Astrocyte of the spinal cord (primary cell): ENCODE data around the gene AHR.
"Not testable (repeated sequence)": the region's sequence is repeated elsewhere in the genome, so short reads cannot be mapped to it uniquely, and the experiment has no call there.

ENCODE experiments used
- DNase-seq: peaks from one replicate; pipeline ENCODE4 v3.0.0; 2011; ENCODE audit warnings: low read depth, low spot score
- H3K4me3 ChIP-seq: 2 replicates; pipeline ENCODE4 v1.5.1; 2011; ENCODE audit warnings: low read depth, mild to moderate bottlenecking, low read length, moderate library complexity
- CTCF ChIP-seq: IDR thresholded peaks from 2 replicates; pipeline ENCODE4 v1.5.1; 2012; ENCODE audit warnings: low read depth, mild to moderate bottlenecking, low read length, inconsistent platforms
- in situ Hi-C: cut with HindIII; loops from 2 replicates; pipeline ENCODE4 v1.10.0; 2017; ENCODE audit warnings: low sequenced_read_pairs

AHR gene

DNA sequence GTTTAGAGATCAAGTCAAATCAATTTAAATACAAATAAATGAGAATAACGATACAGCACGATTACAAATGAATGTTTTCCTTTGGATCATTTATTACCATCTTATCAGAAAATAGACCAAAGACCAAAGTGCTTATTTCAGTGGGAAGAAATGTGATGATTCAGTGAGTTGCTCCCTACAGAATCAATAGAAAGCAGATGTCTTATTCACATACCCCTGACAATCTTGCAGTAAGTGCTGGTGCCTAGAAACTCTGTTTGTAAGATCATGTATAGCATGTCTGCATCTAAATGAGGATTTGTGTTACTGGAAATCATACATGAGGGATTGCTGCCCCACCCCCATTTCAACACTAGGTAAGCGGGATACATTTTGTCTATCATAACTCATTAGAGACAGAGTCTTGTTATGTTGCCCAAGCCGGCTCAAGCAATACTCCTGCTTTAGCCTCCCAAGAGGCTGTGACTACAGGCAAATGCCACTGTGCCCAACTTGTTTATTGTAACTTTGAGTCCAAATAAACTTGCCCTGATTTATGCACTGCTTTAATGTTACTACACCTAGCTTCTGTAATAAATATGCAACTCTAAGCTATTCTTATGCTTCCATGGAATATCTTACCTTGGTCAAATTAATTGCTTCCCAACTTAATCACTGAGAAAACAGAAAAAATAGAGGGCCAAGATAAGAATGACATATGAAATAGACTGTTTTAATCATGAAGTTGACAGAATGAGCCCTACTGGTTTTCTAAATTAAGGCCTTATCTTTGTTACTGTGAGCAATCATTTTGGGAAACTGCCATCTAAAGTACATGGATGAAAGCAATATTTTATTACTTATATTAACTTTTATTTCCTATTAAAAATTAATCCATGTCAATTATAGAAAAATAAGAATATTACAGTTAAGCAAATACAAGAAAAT is 82.5 kb downstream of the AHR start:
- no peak for DNase-seq
- H3K4me3 ChIP-seq: no peak overlapping the region
- in situ Hi-C loops: no loop called here
- no peak for TF ChIP-seq CTCF

GRCh38 chr7:17382408-17383354 is 84.2 kb downstream of the AHR start:
- in situ Hi-C loops, DNase-seq, H3K4me3 ChIP-seq: not testable (repeated sequence)

- DNase-seq: no peak
- H3K4me3 ChIP-seq: no peak overlapping the region
- TF ChIP-seq CTCF: no peak
- in situ Hi-C loops: no loop called here
These were observed 85.9 kb downstream of the AHR start for GRCh38 chr7:17384400-17384799.

GRCh38 chr7:17385612-17386011 is 87.2 kb downstream of the AHR start:
- no peak for DNase-seq
- in situ Hi-C loops: no loop called here
- TF ChIP-seq CTCF: no peak
- H3K4me3 ChIP-seq: no peak overlapping the region

- in situ Hi-C loops: no loop called here
- no peak for TF ChIP-seq CTCF
- no peak for DNase-seq
These were observed 91.9 kb downstream of the AHR start for GRCh38 chr7:17390392-17390791.

DNA sequence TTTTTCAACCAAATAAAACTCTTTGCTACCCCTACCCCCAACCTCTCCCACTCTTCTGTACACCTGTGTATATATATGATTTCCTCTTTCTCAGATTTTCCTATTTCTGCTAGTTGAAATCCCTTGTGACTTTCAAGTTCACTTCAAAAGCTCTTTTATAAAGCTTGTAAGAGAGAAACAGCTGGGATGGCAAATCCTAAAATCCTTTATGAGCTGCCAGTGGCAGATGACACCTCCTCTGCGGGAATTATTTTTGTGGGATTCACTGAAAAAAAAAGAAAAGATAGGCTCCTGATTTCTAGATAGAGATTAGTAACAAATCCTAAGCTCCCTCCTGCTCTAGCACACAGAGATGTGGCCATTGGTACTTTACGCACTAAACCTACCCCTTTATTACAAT is 92.9 kb downstream of the AHR start:
- DNase-seq: no peak
- in situ Hi-C loops: no loop called here
- TF ChIP-seq CTCF: no peak
- no peak overlapping the region for H3K4me3 ChIP-seq

More at GRCh38 chr7:17390392-17390791, 91.9 kb downstream of the AHR start:
- no peak overlapping the region for H3K4me3 ChIP-seq

- H3K4me3 ChIP-seq: no peak overlapping the region
- in situ Hi-C loops: no loop called here
These were observed 94.4 kb downstream of the AHR start for GRCh38 chr7:17392846-17393245.

GRCh38 chr7:17394563-17394962 is 96.1 kb downstream of the AHR start:
- DNase-seq, in situ Hi-C loops: not testable (repeated sequence)

More at GRCh38 chr7:17392846-17393245, 94.4 kb downstream of the AHR start:
- peak; percentile 89 for DNase-seq
- TF ChIP-seq CTCF: no peak

More at GRCh38 chr7:17394563-17394962, 96.1 kb downstream of the AHR start:
- H3K4me3 ChIP-seq: not testable (repeated sequence)
